HG02610 (cell line): ENCODE data around the gene ONECUT3.

ENCODE experiments used
- ATAC-seq: cut with Tn5 transposase; IDR thresholded peaks from one replicate; pipeline ENCODE4 v1.9.1; 2021; ENCODE audit warnings: mild to moderate bottlenecking, moderate library complexity; ENCODE audit not compliant: unreplicated experiment

ONECUT3 gene

GRCh38 chr19:1739960-1740629, 13.2 kb upstream of the ONECUT3 start:
- no peak for ATAC-seq

- no peak for ATAC-seq
These were observed 10.2 kb upstream of the ONECUT3 start for GRCh38 chr19:1742989-1743696.

- ATAC-seq = no peak
These were observed 9.1 kb upstream of the ONECUT3 start for GRCh38 chr19:1744133-1744665.

- ATAC-seq = no peak
These were observed 8.3 kb upstream of the ONECUT3 start for GRCh38 chr19:1744822-1745563.

- ATAC-seq = no peak
These were observed 7.7 kb upstream of the ONECUT3 start for GRCh38 chr19:1745589-1746031.

- ATAC-seq = no peak
These were observed 6.7 kb upstream of the ONECUT3 start for GRCh38 chr19:1746401-1747284.

- no peak for ATAC-seq
These were observed 5.8 kb upstream of the ONECUT3 start for GRCh38 chr19:1747285-1748114.

GRCh38 chr19:1748115-1748872, 5.0 kb upstream of the ONECUT3 start:
- no peak for ATAC-seq

- ATAC-seq = no peak
These were observed 4.4 kb upstream of the ONECUT3 start for GRCh38 chr19:1748873-1749341.

- no peak for ATAC-seq
These were observed 3.6 kb upstream of the ONECUT3 start for GRCh38 chr19:1749373-1750342.

GRCh38 chr19:1750343-1751021, 2.8 kb upstream of the ONECUT3 start:
- ATAC-seq = no peak

GRCh38 chr19:1751367-1752008, 1.8 kb upstream of the ONECUT3 start:
- ATAC-seq = no peak

- no peak for ATAC-seq
These were observed 1.1 kb upstream of the ONECUT3 start for GRCh38 chr19:1752009-1752756.

GRCh38 chr19:1754018-1754635, 821 bp downstream of the ONECUT3 start:
- ATAC-seq = no peak

- no peak for ATAC-seq
These were observed 1.5 kb downstream of the ONECUT3 start for GRCh38 chr19:1754636-1755466.
